ENCODE data around the gene LHB.
"Not testable (repeated sequence)": the region's sequence is repeated elsewhere in the genome, so short reads cannot be mapped to it uniquely, and the experiment has no call there.

LHB gene

DNA sequence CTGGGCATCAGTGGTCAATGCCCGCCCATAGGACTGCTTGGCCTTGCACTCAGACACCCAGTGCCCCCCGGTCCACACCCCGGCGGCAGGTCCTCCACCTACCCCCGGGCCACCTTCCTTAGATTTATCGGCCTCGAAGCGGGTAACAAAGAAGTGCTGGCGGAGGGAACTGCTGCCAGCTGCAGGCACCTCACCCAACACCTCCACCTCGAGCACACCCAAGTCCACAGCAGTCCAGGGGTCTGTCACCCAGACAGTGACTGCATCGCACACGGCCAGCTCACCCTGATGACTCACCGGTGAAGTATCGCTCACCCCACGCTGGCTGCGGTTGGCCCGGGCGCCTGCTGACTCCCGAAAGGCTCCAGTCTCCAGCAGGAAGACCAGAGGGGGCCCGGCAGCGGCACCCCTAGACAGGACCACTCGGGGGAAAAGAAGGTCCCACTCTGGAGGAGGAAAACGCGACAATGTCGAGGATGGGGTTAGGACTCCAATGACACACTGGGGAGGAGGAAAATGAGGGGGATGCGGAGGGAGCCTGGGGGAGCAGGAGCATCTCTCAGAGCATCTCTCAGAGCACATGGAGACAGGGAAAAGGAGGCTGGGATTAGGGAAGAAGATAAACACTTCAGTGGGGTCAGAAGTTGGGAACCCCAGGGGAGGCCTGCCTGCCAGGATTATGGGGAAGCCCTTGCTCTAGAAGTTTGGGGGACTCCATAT lies 21.8 kb upstream of the LHB start:
- not testable (repeated sequence) for DNase-seq (ENCODE audit: low read depth in 2 of 3, low spot score in 2 of 3)

DNA sequence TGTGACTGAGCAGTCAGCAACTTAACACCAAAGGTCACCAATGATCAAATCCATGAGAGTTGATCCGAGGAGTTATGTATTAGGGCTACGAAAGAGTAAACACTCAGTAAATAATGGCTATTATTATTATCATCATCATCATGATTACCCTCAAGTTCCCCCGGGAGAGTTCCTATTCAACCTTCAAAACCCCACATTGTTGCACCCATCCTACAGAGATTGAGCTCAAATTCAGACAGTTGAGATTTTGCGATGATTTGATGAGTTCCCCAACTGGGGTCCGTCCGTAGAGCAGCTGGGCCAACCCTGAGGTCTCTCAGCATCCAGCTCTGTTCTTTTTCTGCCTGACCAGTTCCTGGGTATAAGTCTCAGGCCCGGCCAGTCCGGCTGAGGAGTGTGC lies 21.2 kb upstream of the LHB start:
- DNase-seq (ENCODE audit: low read depth in 2 of 3, low spot score in 2 of 3) = not testable (repeated sequence)

DNA sequence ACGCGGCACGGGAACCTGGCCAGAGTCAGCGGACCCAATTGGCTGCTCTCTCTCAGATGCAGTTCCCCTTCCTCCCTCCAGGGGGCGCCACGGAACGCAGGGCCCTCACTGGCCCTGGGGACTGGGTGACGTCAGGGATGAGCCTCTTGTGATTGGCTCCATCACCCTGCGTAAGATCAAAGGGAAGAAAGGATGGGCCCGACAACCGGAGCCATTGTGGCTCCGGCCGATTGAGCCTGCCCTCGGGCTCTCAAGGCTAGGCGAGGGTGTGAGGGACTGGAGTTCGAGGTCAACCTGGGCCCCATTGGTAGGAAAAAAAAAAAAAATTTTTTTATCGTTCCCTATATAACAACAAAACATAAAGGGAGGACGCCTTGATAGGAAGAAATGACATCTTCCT lies 19.9 kb upstream of the LHB start, which contains the start of gene CGB1:
TSS of gene CGB1 (minus strand) at position 81 of the 400 bp plus-strand sequence. CDS start 184 bp downstream, outside the sequence.
- DNase-seq (ENCODE audit: low read depth in 2 of 3, low spot score in 2 of 3) = not testable (repeated sequence)

DNA sequence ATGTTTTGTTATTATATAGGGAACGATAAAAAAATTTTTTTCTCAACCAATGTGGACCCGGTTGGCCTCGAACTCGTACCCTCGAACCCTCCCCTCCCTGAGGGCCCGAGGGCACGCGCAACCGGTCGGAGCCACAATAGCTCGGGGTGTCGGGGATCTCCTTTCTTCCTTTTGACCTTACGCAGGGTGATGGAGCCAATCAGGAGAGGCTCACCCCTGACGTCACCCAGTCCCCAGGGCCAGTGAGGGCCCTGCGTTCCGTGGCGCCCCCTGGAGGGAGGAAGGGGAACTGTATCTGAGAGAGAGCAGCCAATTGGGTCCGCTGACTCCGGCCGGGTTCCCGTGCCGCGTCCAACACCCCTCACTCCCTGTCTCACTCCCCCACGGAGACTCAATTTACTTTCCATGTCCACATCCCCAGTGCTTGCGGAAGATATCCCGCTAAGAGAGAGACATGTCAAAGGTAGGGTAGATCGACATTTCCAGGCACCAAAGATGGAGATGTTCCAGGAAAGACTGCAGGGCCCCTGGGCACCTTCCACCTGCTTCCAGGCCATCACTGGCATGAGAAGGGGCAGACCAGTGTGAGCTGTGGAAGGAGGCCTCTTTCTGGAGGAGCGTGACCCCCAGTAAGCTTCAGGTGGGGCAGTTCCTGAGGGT lies 14.9 kb upstream of the LHB start, which contains the start of gene CGB2:
TSS of gene CGB2 (plus strand) at position 249 of the 660 bp plus-strand sequence. CDS start at position 455, 206 bp downstream.
- peak; percentile 71 to 93 (median 82) for DNase-seq (ENCODE audit: low read depth in 2 of 3, low spot score in 2 of 3)

DNA sequence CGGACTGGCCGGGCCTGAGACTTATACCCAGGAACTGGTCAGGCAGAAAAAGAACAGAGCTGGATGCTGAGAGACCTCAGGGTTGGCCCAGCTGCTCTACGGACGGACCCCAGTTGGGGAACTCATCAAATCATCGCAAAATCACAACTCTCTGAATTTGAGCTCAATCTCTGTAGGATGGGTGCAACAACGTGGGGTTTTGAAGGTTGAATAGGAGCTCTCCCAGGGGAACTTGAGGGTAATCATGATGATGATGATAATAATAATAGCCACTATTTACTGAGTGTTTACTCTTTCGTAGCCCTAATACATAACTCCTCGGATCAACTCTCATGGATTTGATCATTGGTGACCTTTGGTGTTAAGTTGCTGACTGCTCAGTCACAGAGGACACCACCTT lies 13.4 kb upstream of the LHB start:
- not testable (repeated sequence) for DNase-seq (ENCODE audit: low read depth in 2 of 3, low spot score in 2 of 3)

- DNase-seq (ENCODE audit: low read depth in 2 of 3, low spot score in 2 of 3) = not testable (repeated sequence)
Observed at GRCh38 chr19:49029749-49030148, 12.9 kb upstream of the LHB start.

GRCh38 chr19:49028686-49029085 lies 11.8 kb upstream of the LHB start:
- not testable (repeated sequence) for DNase-seq (ENCODE audit: low read depth in 2 of 3, low spot score in 2 of 3)

GRCh38 chr19:49025599-49025998 lies 8.7 kb upstream of the LHB start:
- not testable (repeated sequence) for DNase-seq (ENCODE audit: low read depth in 2 of 3, low spot score in 2 of 3)

DNA sequence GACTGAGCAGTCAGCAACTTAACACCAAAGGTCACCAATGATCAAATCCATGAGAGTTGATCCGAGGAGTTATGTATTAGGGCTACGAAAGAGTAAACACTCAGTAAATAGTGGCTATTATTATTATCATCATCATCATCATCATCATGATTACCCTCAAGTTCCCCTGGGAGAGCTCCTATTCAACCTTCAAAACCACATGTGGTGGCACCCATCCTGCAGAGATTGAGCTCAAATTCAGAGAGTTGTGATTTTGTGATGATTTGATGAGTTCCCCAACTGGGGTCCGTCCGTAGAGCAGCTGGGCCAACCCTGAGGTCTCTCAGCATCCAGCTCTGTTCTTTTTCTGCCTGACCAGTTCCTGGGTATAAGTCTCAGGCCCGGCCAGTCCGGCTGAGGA lies 8.2 kb upstream of the LHB start:
- DNase-seq (ENCODE audit: low read depth in 2 of 3, low spot score in 2 of 3) = not testable (repeated sequence)

- DNase-seq (ENCODE audit: low read depth in 2 of 3, low spot score in 2 of 3) = not testable (repeated sequence)
Observed at GRCh38 chr19:49024233-49024632, 7.3 kb upstream of the LHB start, which contains the start of gene CGB3. TSS of gene CGB3 (minus strand) at chr19:49024333. CDS start at chr19:49023971, 362 bp downstream.

GRCh38 chr19:49022116-49022515 lies 5.2 kb upstream of the LHB start:
- DNase-seq (ENCODE audit: low read depth in 2 of 3, low spot score in 2 of 3) = no peak

- DNase-seq (ENCODE audit: low read depth in 2 of 3, low spot score in 2 of 3) = no peak
Observed at GRCh38 chr19:49020931-49021895, 4.3 kb upstream of the LHB start.

GRCh38 chr19:49020342-49020741 lies 3.5 kb upstream of the LHB start:
- DNase-seq (ENCODE audit: low read depth in 2 of 3, low spot score in 2 of 3) = no peak

- no peak for DNase-seq (ENCODE audit: low read depth in 2 of 3, low spot score in 2 of 3)
Observed at GRCh38 chr19:49019242-49019932, 2.5 kb upstream of the LHB start.

- not testable (repeated sequence) for DNase-seq (ENCODE audit: low read depth in 2 of 3, low spot score in 2 of 3)
Observed at GRCh38 chr19:49018388-49019241, 1.7 kb upstream of the LHB start.

GRCh38 chr19:49017666-49018351 lies 918 bp upstream of the LHB start:
- peak in 1 of 3 experiments; percentile 35 for DNase-seq (ENCODE audit: low read depth in 2 of 3, low spot score in 2 of 3)

DNA sequence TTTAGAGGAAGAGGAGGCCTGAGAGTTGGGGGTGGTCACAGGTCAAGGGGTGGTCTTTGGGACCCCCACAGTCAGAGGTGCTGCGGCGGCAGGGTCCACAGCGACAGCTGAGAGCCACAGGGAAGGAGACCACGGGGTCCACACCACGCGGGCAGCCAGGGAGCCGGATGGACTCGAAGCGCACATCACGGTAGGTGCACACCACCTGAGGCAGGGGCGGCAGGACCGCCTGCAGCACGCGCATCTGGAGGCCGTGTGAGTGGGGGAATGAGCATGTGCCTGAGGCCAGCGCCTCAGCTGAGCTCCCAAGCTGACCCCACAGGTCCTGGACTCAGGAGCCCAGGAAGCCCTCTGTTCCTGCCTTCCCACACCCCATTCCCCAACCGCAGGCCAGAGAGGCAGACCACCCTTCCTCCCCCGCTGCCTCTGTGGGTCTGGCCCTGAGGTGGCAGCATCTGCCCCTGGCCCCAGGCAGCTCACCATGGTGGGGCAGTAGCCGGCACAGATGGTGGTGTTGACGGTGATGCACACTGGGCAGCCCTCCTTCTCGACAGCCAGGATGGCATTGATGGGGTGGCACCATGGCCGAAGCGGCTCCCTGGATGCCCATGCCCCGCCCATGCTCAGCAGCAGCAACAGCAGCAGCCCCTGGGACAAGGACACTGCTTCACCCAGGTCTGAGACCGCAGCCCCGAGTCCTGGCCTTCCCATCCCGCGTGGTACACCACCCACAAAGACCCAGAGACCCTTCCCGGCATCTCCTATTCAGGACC lies 638 bp downstream of the LHB start:
- no peak for DNase-seq (ENCODE audit: low read depth in 2 of 3, low spot score in 2 of 3)

- DNase-seq (ENCODE audit: low read depth in 2 of 3, low spot score in 2 of 3) = no peak
Observed at GRCh38 chr19:49014870-49015255, 2.0 kb downstream of the LHB start.
